GM18517 (cell line): ENCODE data around the gene SLC8A1.

Experiments used
- ATAC-seq: cut with Tn5 transposase; IDR thresholded peaks from one replicate; pipeline ENCODE4 v1.9.1; 2021; ENCODE audit warnings: mild to moderate bottlenecking, moderate library complexity; ENCODE audit not compliant: unreplicated experiment

The SLC8A1 gene

GRCh38 chr2:40358783-40359182 lies 93.1 kb downstream of the SLC8A1 start:
- no peak for ATAC-seq

- ATAC-seq, result no peak
Measured at GRCh38 chr2:40357667-40358066, 94.2 kb downstream of the SLC8A1 start.

- ATAC-seq, result no peak
Measured at GRCh38 chr2:40355451-40355850, 96.4 kb downstream of the SLC8A1 start.

- ATAC-seq, result no peak
Measured at GRCh38 chr2:40353231-40353630, 98.7 kb downstream of the SLC8A1 start.

GRCh38 chr2:40352703-40353099 lies 99.2 kb downstream of the SLC8A1 start:
- no peak for ATAC-seq

- no peak for ATAC-seq
Measured at GRCh38 chr2:40352041-40352702, 99.7 kb downstream of the SLC8A1 start.

GRCh38 chr2:40348665-40349064 lies 103.2 kb downstream of the SLC8A1 start:
- no peak for ATAC-seq

GRCh38 chr2:40348038-40348437 lies 103.9 kb downstream of the SLC8A1 start:
- ATAC-seq, result no peak

- ATAC-seq, result peak; percentile 68
Measured at GRCh38 chr2:40346535-40347354, 105.1 kb downstream of the SLC8A1 start.

- no peak for ATAC-seq
Measured at GRCh38 chr2:40344364-40344763, 107.5 kb downstream of the SLC8A1 start.

- ATAC-seq, result no peak
Measured at GRCh38 chr2:40343902-40344301, 108.0 kb downstream of the SLC8A1 start.

- no peak for ATAC-seq
Measured at GRCh38 chr2:40341198-40341597, 110.7 kb downstream of the SLC8A1 start.

- ATAC-seq, result no peak
Measured at GRCh38 chr2:40339026-40339425, 112.9 kb downstream of the SLC8A1 start.

- no peak for ATAC-seq
Measured at GRCh38 chr2:40332191-40332826, 119.6 kb downstream of the SLC8A1 start.

- no peak for ATAC-seq
Measured at GRCh38 chr2:40330096-40330495, 121.8 kb downstream of the SLC8A1 start.

- ATAC-seq, result no peak
Measured at GRCh38 chr2:40329739-40330030, 122.2 kb downstream of the SLC8A1 start.

GRCh38 chr2:40325116-40325515 lies 126.8 kb downstream of the SLC8A1 start:
- ATAC-seq, result no peak

GRCh38 chr2:40324656-40325055 lies 127.2 kb downstream of the SLC8A1 start:
- ATAC-seq, result no peak

GRCh38 chr2:40321822-40322221 lies 130.1 kb downstream of the SLC8A1 start:
- no peak for ATAC-seq

GRCh38 chr2:40321016-40321623 lies 130.8 kb downstream of the SLC8A1 start:
- peak; percentile 69 for ATAC-seq

GRCh38 chr2:40318921-40319320 lies 133.0 kb downstream of the SLC8A1 start:
- ATAC-seq, result no peak

- ATAC-seq, result no peak
Measured at GRCh38 chr2:40317761-40318160, 134.1 kb downstream of the SLC8A1 start.
